Measurements from ENCODE around the gene RASSF7.

The RASSF7 gene

DNA sequence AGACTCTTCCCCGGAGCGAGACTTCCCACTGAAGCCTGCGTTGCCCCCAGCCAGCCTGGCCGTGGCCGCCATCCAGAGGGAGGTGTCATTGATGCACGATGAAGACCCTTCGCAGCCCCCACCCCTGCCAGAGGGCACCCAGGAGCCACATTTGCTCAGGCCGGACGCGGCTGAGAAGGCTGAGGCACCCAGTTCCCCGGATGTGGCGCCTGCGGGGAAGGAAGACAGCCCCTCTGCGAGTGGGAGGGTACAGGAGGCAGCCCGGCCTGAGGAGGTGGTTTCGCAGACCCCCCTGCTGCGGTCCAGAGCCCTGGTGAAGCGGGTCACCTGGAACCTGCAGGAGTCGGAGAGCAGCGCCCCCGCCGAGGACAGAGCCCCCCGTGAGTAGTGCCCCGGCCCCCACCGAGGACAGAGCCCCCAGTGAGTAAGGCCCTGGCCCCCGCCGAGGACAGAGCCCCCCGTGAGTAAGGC, 48.6 kb downstream of the RASSF7 start:
- peaks cover 90% of the 10 kb centered on the region for H3K36me3 ChIP-seq (ENCODE audit: control insufficient read depth, insufficient read depth, low read length)
- H3K4me1 ChIP-seq (ENCODE audit: control insufficient read depth, insufficient read depth, low read length): peaks cover 7% of the 10 kb centered on the region; the same call in 1 of the 2 replicates
- H3K4me3 ChIP-seq (ENCODE audit: low read depth, low read length): no peak overlapping the region
- H3K9me3 ChIP-seq (ENCODE audit: control insufficient read depth, insufficient read depth, low read depth, low read length): no peaks in the 10 kb centered on the region
- H3K27ac ChIP-seq (ENCODE audit: low read depth, low read length): no peak overlapping the region
- H3K9ac ChIP-seq (ENCODE audit: low read length): no peak overlapping the region
- no peaks in the 10 kb centered on the region for H3K27me3 ChIP-seq (ENCODE audit: control insufficient read depth, insufficient read depth, low read length)

DNA sequence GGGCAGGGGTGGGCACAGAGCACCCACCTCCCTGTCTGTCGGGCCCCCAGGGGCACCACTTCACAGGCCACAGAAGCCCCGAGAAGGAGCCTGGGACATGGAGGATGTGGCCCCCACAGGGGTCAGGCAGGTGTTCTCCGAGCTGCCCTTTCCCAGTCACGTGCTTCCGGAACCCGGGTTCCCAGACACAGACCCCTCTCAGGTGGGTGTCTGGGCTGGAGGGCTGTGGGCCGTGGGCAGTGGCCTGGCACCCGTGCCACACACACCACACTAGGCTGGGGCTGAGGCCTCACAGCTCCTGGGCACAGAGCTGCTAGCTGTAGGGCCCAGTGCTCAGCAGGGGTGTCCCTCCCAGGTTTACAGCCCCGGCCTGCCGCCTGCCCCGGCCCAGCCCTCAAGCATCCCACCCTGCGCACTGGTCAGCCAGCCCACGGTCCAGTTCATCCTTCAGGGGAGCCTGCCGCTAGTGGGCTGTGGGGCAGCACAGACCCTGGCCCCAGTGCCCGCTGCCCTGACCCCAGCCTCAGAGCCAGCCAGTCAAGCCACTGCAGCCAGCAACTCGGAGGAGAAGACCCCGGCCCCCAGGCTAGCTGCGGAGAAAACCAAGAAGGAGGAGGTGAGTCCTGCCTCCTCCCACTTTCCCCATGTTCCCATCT, 49.5 kb downstream of the RASSF7 start:
- Histone ChIP-seq H3K4me1 (ENCODE audit: control insufficient read depth, insufficient read depth, low read length) (peaks cover 12% of the 10 kb centered on the region; the same call in 1 of the 2 replicates), H3K4me3 (ENCODE audit: low read depth, low read length) (no peak overlapping the region), H3K27me3 (ENCODE audit: control insufficient read depth, insufficient read depth, low read length) (no peaks in the 10 kb centered on the region), H3K36me3 (ENCODE audit: control insufficient read depth, insufficient read depth, low read length) (peaks cover 81% of the 10 kb centered on the region), H3K9me3 (ENCODE audit: control insufficient read depth, insufficient read depth, low read depth, low read length) (no peaks in the 10 kb centered on the region), H3K9ac (ENCODE audit: low read length) (no peak overlapping the region), H3K27ac (ENCODE audit: low read depth, low read length) (no peak overlapping the region)

- Histone ChIP-seq H3K9ac (ENCODE audit: low read length) (no peak overlapping the region), H3K27ac (ENCODE audit: low read depth, low read length) (no peak overlapping the region), H3K9me3 (ENCODE audit: control insufficient read depth, insufficient read depth, low read depth, low read length) (no peaks in the 10 kb centered on the region), H3K27me3 (ENCODE audit: control insufficient read depth, insufficient read depth, low read length) (no peaks in the 10 kb centered on the region), H3K4me3 (ENCODE audit: low read depth, low read length) (no peak overlapping the region), H3K36me3 (ENCODE audit: control insufficient read depth, insufficient read depth, low read length) (peaks cover 71% of the 10 kb centered on the region), H3K4me1 (ENCODE audit: control insufficient read depth, insufficient read depth, low read length) (peaks cover 16% of the 10 kb centered on the region; the same call in 1 of the 2 replicates)
Measured at GRCh38 chr11:611001-611996, 50.5 kb downstream of the RASSF7 start.

- H3K36me3 ChIP-seq (ENCODE audit: control insufficient read depth, insufficient read depth, low read length): peaks cover 60% of the 10 kb centered on the region
- H3K27ac ChIP-seq (ENCODE audit: low read depth, low read length): no peak overlapping the region
- no peak overlapping the region for H3K9ac ChIP-seq (ENCODE audit: low read length)
Measured at GRCh38 chr11:612201-612960, 51.6 kb downstream of the RASSF7 start.

DNA sequence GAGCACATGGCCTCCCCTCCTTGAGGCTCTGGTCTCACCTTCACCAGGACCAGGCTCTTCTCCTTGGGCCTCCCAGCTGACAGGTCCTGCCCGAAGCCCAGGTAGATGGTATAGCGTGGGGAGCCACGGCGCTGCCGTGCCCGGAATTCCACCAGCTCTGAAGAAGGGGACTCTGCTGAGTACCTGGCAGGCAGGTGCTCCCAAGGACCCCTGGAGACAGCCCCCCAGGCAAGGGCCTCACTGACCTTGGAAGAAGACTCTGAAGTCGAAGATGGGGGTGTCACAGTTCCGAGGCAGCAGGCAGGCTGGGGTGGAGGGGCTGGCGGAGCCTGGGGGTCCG, 52.2 kb downstream of the RASSF7 start:
- Histone ChIP-seq H3K27me3 (ENCODE audit: control insufficient read depth, insufficient read depth, low read length) (no peaks in the 10 kb centered on the region), H3K4me3 (ENCODE audit: low read depth, low read length) (no peak overlapping the region), H3K9ac (ENCODE audit: low read length) (no peak overlapping the region), H3K9me3 (ENCODE audit: control insufficient read depth, insufficient read depth, low read depth, low read length) (no peaks in the 10 kb centered on the region), H3K4me1 (ENCODE audit: control insufficient read depth, insufficient read depth, low read length) (peaks cover 16% of the 10 kb centered on the region; the same call in 1 of the 2 replicates), H3K27ac (ENCODE audit: low read depth, low read length) (no peak overlapping the region), H3K36me3 (ENCODE audit: control insufficient read depth, insufficient read depth, low read length) (peaks cover 57% of the 10 kb centered on the region)

More at GRCh38 chr11:612201-612960, 51.6 kb downstream of the RASSF7 start:
- no peaks in the 10 kb centered on the region for H3K9me3 ChIP-seq (ENCODE audit: control insufficient read depth, insufficient read depth, low read depth, low read length)
- no peak overlapping the region for H3K4me3 ChIP-seq (ENCODE audit: low read depth, low read length)
- no peaks in the 10 kb centered on the region for H3K27me3 ChIP-seq (ENCODE audit: control insufficient read depth, insufficient read depth, low read length)
- H3K4me1 ChIP-seq (ENCODE audit: control insufficient read depth, insufficient read depth, low read length): peaks cover 16% of the 10 kb centered on the region; the same call in 1 of the 2 replicates

DNA sequence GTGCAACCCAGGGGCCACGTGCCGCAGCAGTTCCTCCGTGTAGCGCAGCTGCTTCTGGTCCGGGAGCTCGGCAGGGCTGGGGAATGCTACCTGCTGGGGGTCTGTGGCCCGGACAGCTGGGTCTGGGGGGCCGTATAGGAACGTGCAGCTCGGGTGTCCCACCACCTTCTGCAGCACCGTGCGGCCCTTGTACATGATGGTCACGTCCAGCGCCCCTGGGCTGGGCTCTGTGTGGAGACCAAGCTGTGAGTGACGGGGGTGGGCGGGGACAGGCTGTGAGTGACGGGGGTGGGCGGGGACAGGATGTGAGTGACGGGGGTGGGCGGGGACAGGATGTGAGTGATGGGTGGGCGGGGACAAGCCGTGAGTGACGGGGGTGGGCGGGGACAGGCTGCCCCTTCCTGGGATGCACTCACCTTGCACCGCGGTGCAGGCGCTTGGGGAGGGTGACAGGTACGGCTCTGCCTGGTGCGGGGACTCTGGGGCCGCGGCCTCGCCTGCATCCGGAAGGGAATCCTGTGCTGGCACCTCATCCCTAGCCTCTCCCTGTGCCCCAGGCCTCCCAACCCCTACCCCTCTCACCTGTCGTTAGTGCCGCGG, 52.7 kb downstream of the RASSF7 start:
- no peak overlapping the region for H3K27ac ChIP-seq (ENCODE audit: low read depth, low read length)
- no peak overlapping the region for H3K9ac ChIP-seq (ENCODE audit: low read length)
- H3K4me1 ChIP-seq (ENCODE audit: control insufficient read depth, insufficient read depth, low read length): peaks cover 16% of the 10 kb centered on the region; the same call in 1 of the 2 replicates
- H3K27me3 ChIP-seq (ENCODE audit: control insufficient read depth, insufficient read depth, low read length): no peaks in the 10 kb centered on the region
- peak overlapping the region; percentile 40 for H3K4me3 ChIP-seq (ENCODE audit: low read depth, low read length)
- H3K9me3 ChIP-seq (ENCODE audit: control insufficient read depth, insufficient read depth, low read depth, low read length): no peaks in the 10 kb centered on the region
- peaks cover 56% of the 10 kb centered on the region for H3K36me3 ChIP-seq (ENCODE audit: control insufficient read depth, insufficient read depth, low read length)

Measured in HUES6 (cell line).